Activated naive CD8-positive, alpha-beta T cell treated with anti-CD3 and anti-CD28 coated beads, Interleukin-2, amount 10 ng/mL, durations not matched to agents 7 days and 5 days (primary cell): ENCODE data around the gene MAVS. TPM values are rescaled to one million over a fixed set of nuclear protein-coding genes. Genes with fewer than 3 reads are reported as not detected.

ENCODE experiments used
- ATAC-seq: fragments of 150-1000 bp; cut with Tn5 transposase; one replicate; pipeline ENCODE4 v1.10.0; 2021; ENCODE audit warnings: low read depth, moderate library complexity
- POLR2A ChIA-PET: fragments of 350-600 bp; sonication (Branson Sonifier 250); formaldehyde crosslinking; loops from one replicate; lab custom pipeline; 2021; ENCODE audit warnings: antibody characterized with exemption; lab: Charles Lee
- DNase-seq: peaks from one replicate; pipeline ENCODE4 v3.0.0; 2021
- H3K27ac Mint-ChIP-seq: one replicate; pipeline ENCODE4 v1.8.0; 2022; ENCODE audit warnings: mild to moderate bottlenecking, mixed read lengths
- H3K27me3 Mint-ChIP-seq: one replicate; pipeline ENCODE4 v1.8.0; 2022; ENCODE audit warnings: mild to moderate bottlenecking, moderate library complexity, mixed read lengths
- H3K36me3 Mint-ChIP-seq: one replicate; pipeline ENCODE4 v1.8.0; 2021; ENCODE audit warnings: mild to moderate bottlenecking, mixed read lengths
- H3K4me1 Mint-ChIP-seq: one replicate; pipeline ENCODE4 v1.8.0; 2021; ENCODE audit warnings: mixed read lengths
- H3K4me3 Mint-ChIP-seq: one replicate; pipeline ENCODE4 v1.8.0; 2022; ENCODE audit warnings: mild to moderate bottlenecking, moderate library complexity, mixed read lengths
- H3K9me3 Mint-ChIP-seq: one replicate; pipeline ENCODE4 v1.8.0; 2021; ENCODE audit warnings: mixed read lengths
- total RNA-seq, 2 experiments: library from RNA; stranded (reverse); gene quantifications; one replicate each; pipeline ENCODE4 v1.2.3, GENCODE V29; 2021

MAVS gene
- 10 to 100 TPM; 36.3 to 36.8 TPM for total RNA-seq

GRCh38 chr20:3846740-3847428, at the start of gene MAVS:
MAVS (plus strand) TSS chr20:3846834; CDS start chr20:3854625, 7,791 bp downstream.
- H3K36me3 Mint-ChIP-seq, result peaks cover 5% of the 10 kb centered on the region
- H3K27me3 Mint-ChIP-seq, result no peaks in the 10 kb centered on the region
- H3K4me3 Mint-ChIP-seq, result peak within 1 kb of the TSS; percentile 89
- peak within 1 kb of the TSS; percentile 89 for H3K27ac Mint-ChIP-seq
- ATAC-seq, result peak; percentile 96
- DNase-seq, result peak; percentile 92
- no peaks in the 10 kb centered on the region for H3K9me3 Mint-ChIP-seq
- POLR2A ChIA-PET, result interaction anchor here (0.9 to 1.0 kb wide), 2 partner anchors 27 to 60 kb away, joined by 3 to 4 read pairs; partner anchors contain the start of genes AP5S1 and CENPB
- peaks cover 22% of the 10 kb centered on the region for H3K4me1 Mint-ChIP-seq

- POLR2A ChIA-PET, result interaction anchor here (0.8 to 2.9 kb wide), 3 partner anchors 23 to 48 kb away, joined by 3 to 16 read pairs (median 8); partner anchors contain the start of genes ADISSP and AP5S1
- Mint-ChIP-seq H3K4me1 (peaks cover 36% of the 10 kb centered on the region), H3K27ac (peak overlapping the region; percentile 84), H3K36me3 (peaks cover 30% of the 10 kb centered on the region), H3K9me3 (no peaks in the 10 kb centered on the region), H3K27me3 (no peaks in the 10 kb centered on the region), H3K4me3 (peak overlapping the region; percentile 90)
- DNase-seq, result peak; percentile 37
- no peak for ATAC-seq
Measured at GRCh38 chr20:3797226-3797545, 49.4 kb upstream of the MAVS start.

- DNase-seq (peak; percentile 69), ATAC-seq (peak; percentile 41)
- Mint-ChIP-seq H3K9me3 (no peaks in the 10 kb centered on the region), H3K36me3 (peaks cover 35% of the 10 kb centered on the region), H3K4me1 (peaks cover 40% of the 10 kb centered on the region), H3K4me3 (peak overlapping the region; percentile 90), H3K27ac (peak overlapping the region; percentile 84), H3K27me3 (no peaks in the 10 kb centered on the region)
- POLR2A ChIA-PET, result interaction anchor here (0.7 to 4.6 kb wide), 6 partner anchors 14 to 258 kb away, joined by 3 to 59 read pairs (median 8); partner anchors contain the start of gene ADISSP
Measured at GRCh38 chr20:3797592-3798372, 48.9 kb upstream of the MAVS start.

- peak overlapping the region; percentile 90 for H3K4me3 Mint-ChIP-seq
- no peak for DNase-seq
- ATAC-seq, result no peak
- peak overlapping the region; percentile 84 for H3K27ac Mint-ChIP-seq
- H3K4me1 Mint-ChIP-seq, result peaks cover 43% of the 10 kb centered on the region
- H3K27me3 Mint-ChIP-seq, result no peaks in the 10 kb centered on the region
- POLR2A ChIA-PET, result interaction anchor here (0.7 to 4.6 kb wide), 4 partner anchors 14 to 258 kb away, joined by 4 to 59 read pairs (median 8); no protein-coding TSS in a partner anchor
- no peaks in the 10 kb centered on the region for H3K9me3 Mint-ChIP-seq
- H3K36me3 Mint-ChIP-seq, result peaks cover 37% of the 10 kb centered on the region
Measured at GRCh38 chr20:3798373-3798768, 48.3 kb upstream of the MAVS start.

- Mint-ChIP-seq H3K27ac (peak overlapping the region; percentile 84), H3K27me3 (no peaks in the 10 kb centered on the region), H3K4me1 (peaks cover 44% of the 10 kb centered on the region), H3K4me3 (peak overlapping the region; percentile 90), H3K9me3 (no peaks in the 10 kb centered on the region), H3K36me3 (peaks cover 42% of the 10 kb centered on the region)
- DNase-seq (no peak), ATAC-seq (no peak)
- POLR2A ChIA-PET, result interaction anchor here (1.0 to 4.6 kb wide), 6 partner anchors 11 to 22 kb away, joined by 7 to 59 read pairs (median 11); partner anchors contain the start of genes AP5S1 and CENPB
Measured at GRCh38 chr20:3798908-3799248, 47.8 kb upstream of the MAVS start.

- Mint-ChIP-seq H3K9me3 (no peaks in the 10 kb centered on the region), H3K4me1 (peaks cover 50% of the 10 kb centered on the region), H3K27me3 (no peaks in the 10 kb centered on the region), H3K36me3 (peaks cover 54% of the 10 kb centered on the region), H3K4me3 (peak overlapping the region; percentile 90), H3K27ac (peak overlapping the region; percentile 84)
- POLR2A ChIA-PET, result interaction anchor here (1.0 to 4.6 kb wide), 7 partner anchors 9 to 20 kb away, joined by 3 to 59 read pairs (median 7); partner anchors contain the start of genes AP5S1 and CENPB
- ATAC-seq (no peak), DNase-seq (no peak)
Measured at GRCh38 chr20:3800256-3800877, 46.3 kb upstream of the MAVS start.

- POLR2A ChIA-PET, result interaction anchor here (1.0 to 4.6 kb wide), 5 partner anchors 11 to 19 kb away, joined by 3 to 59 read pairs (median 9); partner anchors contain the start of genes AP5S1 and CENPB
Measured at GRCh38 chr20:3800878-3801260, 45.8 kb upstream of the MAVS start.

GRCh38 chr20:3801299-3801698, 45.3 kb upstream of the MAVS start:
- POLR2A ChIA-PET, result interaction anchor here (1.0 to 4.6 kb wide), 5 partner anchors 11 to 19 kb away, joined by 3 to 59 read pairs (median 9); partner anchors contain the start of genes AP5S1 and CENPB
- no peak overlapping the region for H3K4me3 Mint-ChIP-seq

More at GRCh38 chr20:3800878-3801260, 45.8 kb upstream of the MAVS start:
- no peak for DNase-seq
- Mint-ChIP-seq H3K27me3 (no peaks in the 10 kb centered on the region), H3K9me3 (no peaks in the 10 kb centered on the region), H3K27ac (peak overlapping the region; percentile 11), H3K4me3 (no peak overlapping the region), H3K4me1 (peaks cover 49% of the 10 kb centered on the region), H3K36me3 (peaks cover 56% of the 10 kb centered on the region)
- ATAC-seq, result no peak

GRCh38 chr20:3801846-3802245, 44.8 kb upstream of the MAVS start:
- POLR2A ChIA-PET, result interaction anchor here (4.6 kb wide), 1 partner anchor 10 kb away, joined by 59 read pairs; no protein-coding TSS in a partner anchor
- DNase-seq, result no peak
- H3K4me1 Mint-ChIP-seq, result peaks cover 55% of the 10 kb centered on the region

More at GRCh38 chr20:3801299-3801698, 45.3 kb upstream of the MAVS start:
- Mint-ChIP-seq H3K27ac (peak overlapping the region; percentile 11), H3K36me3 (peaks cover 59% of the 10 kb centered on the region), H3K4me1 (peaks cover 52% of the 10 kb centered on the region), H3K27me3 (no peaks in the 10 kb centered on the region), H3K9me3 (no peaks in the 10 kb centered on the region)
- DNase-seq (no peak), ATAC-seq (no peak)

GRCh38 chr20:3802524-3803239, 44.0 kb upstream of the MAVS start:
- H3K4me1 Mint-ChIP-seq, result peaks cover 59% of the 10 kb centered on the region
- POLR2A ChIA-PET, result no interaction called here
- peaks cover 58% of the 10 kb centered on the region for H3K36me3 Mint-ChIP-seq
- H3K27me3 Mint-ChIP-seq, result no peaks in the 10 kb centered on the region
- H3K4me3 Mint-ChIP-seq, result no peak overlapping the region
- ATAC-seq (no peak), DNase-seq (no peak)
- H3K9me3 Mint-ChIP-seq, result no peaks in the 10 kb centered on the region
- H3K27ac Mint-ChIP-seq, result peak overlapping the region; percentile 71

More at GRCh38 chr20:3801846-3802245, 44.8 kb upstream of the MAVS start:
- ATAC-seq, result no peak
- Mint-ChIP-seq H3K9me3 (no peaks in the 10 kb centered on the region), H3K27me3 (no peaks in the 10 kb centered on the region), H3K27ac (no peak overlapping the region), H3K4me3 (no peak overlapping the region), H3K36me3 (peaks cover 61% of the 10 kb centered on the region)

GRCh38 chr20:3803289-3803688, 43.3 kb upstream of the MAVS start:
- no peaks in the 10 kb centered on the region for H3K9me3 Mint-ChIP-seq
- no peak for ATAC-seq
- peaks cover 57% of the 10 kb centered on the region for H3K4me1 Mint-ChIP-seq
- H3K4me3 Mint-ChIP-seq, result no peak overlapping the region
- peak overlapping the region; percentile 57 for H3K27ac Mint-ChIP-seq
- H3K36me3 Mint-ChIP-seq, result peaks cover 53% of the 10 kb centered on the region
- POLR2A ChIA-PET, result no interaction called here
- DNase-seq, result no peak
- no peaks in the 10 kb centered on the region for H3K27me3 Mint-ChIP-seq

GRCh38 chr20:3803854-3804253, 42.8 kb upstream of the MAVS start:
- H3K27me3 Mint-ChIP-seq, result no peaks in the 10 kb centered on the region
- H3K4me1 Mint-ChIP-seq, result peaks cover 51% of the 10 kb centered on the region
- no peak for DNase-seq
- no peaks in the 10 kb centered on the region for H3K9me3 Mint-ChIP-seq
- POLR2A ChIA-PET, result no interaction called here
- H3K4me3 Mint-ChIP-seq, result no peak overlapping the region
- peaks cover 48% of the 10 kb centered on the region for H3K36me3 Mint-ChIP-seq
- H3K27ac Mint-ChIP-seq, result peak overlapping the region; percentile 57
- no peak for ATAC-seq
